ENCODE results near the gene AKAP6. TPM values are rescaled to one million over a fixed set of nuclear protein-coding genes. Genes with fewer than 3 reads are reported as not detected.
"Not testable (repeated sequence)": the region's sequence is repeated elsewhere in the genome, so short reads cannot be mapped to it uniquely, and the experiment has no call there.

AKAP6 gene
- total and polyA plus RNA-seq, 10 of the 15 experiments (the other 5 are each of a cell fraction or from before 2014, with no cell fraction given), result 0.35 to 5.9 (median 2.2) TPM

- no peak for DNase-seq (ENCODE audit: low read depth, low spot score)
- Histone ChIP-seq H3K27me3 (replicated peaks in 1 of 2; ENCODE audit: control insufficient read depth in 2 of 2, insufficient read depth in 2 of 2, low read length in 1 of 2) (no peaks in the 10 kb centered on the region), H3K9ac (ENCODE audit: control insufficient read depth, insufficient read depth, low read length) (no peak overlapping the region), H2AFZ (ENCODE audit: control insufficient read depth, low read depth, low read length) (no peak overlapping the region), H3K4me1 (ENCODE audit: control insufficient read depth, insufficient read depth, low read length) (no peaks in the 10 kb centered on the region), H3K79me2 (ENCODE audit: control insufficient read depth, insufficient read depth, low read length) (no peaks in the 10 kb centered on the region), H3K4me3 (no peak overlapping the region), H3K27ac (ENCODE audit: control insufficient read depth, insufficient read depth) (no peak overlapping the region), H3K9me3 (replicated peaks; ENCODE audit: control insufficient read depth, insufficient read depth, low read length) (no peaks in the 10 kb centered on the region), H4K20me1 (ENCODE audit: control insufficient read depth, insufficient read depth) (no peaks in the 10 kb centered on the region), H3K4me2 (ENCODE audit: control insufficient read depth, insufficient read depth) (no peak overlapping the region), H3K36me3 (ENCODE audit: control insufficient read depth in 2 of 2, insufficient read depth in 2 of 2, low read length in 1 of 2) (no peaks in the 10 kb centered on the region)
- in situ Hi-C loops (cut with MboI), result no loop called here
- no peak for ATAC-seq
- intact Hi-C loops (cut with micrococcal nuclease; ENCODE audit: unreplicated experiment), result no loop called here
- WGBS (ENCODE audit: insufficient coverage, insufficient replicate concordance, low lambda C conversion rate, missing lambda C conversion rate), result 2% methylated on average over 3 of the region's 3 CpGs
- FAIRE-seq, result no peak
- RAD21 ChIA-PET (ENCODE audit: unreplicated experiment), result no interaction called here
- SMC1A ChIA-PET (ENCODE audit: uncharacterized antibody, unreplicated experiment), result no interaction called here
- BruUV-seq (replicated peaks), result no TSS peak
- CTCF ChIA-PET, result no interaction called here
- TF ChIP-seq ZBTB11 (CRISPR knock-in tag; IDR thresholded peaks at IDR 0.05) (no peak), HDGF (IDR thresholded peaks at IDR 0.05) (no peak), LARP7 (IDR thresholded peaks at IDR 0.05) (no peak), KLF5 (IDR thresholded peaks at IDR 0.05; ENCODE audit: partially characterized antibody) (no peak)
- TF ChIP-seq, protein P1, sequence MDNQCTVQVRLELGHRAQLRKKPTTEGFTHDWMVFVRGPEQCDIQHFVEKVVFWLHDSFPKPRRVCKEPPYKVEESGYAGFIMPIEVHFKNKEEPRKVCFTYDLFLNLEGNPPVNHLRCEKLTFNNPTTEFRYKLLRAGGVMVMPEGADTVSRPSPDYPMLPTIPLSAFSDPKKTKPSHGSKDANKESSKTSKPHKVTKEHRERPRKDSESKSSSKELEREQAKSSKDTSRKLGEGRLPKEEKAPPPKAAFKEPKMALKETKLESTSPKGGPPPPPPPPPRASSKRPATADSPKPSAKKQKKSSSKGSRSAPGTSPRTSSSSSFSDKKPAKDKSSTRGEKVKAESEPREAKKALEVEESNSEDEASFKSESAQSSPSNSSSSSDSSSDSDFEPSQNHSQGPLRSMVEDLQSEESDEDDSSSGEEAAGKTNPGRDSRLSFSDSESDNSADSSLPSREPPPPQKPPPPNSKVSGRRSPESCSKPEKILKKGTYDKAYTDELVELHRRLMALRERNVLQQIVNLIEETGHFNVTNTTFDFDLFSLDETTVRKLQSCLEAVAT (IDR thresholded peaks at IDR 0.05), result no peak
- TF ChIP-seq, protein P2, sequence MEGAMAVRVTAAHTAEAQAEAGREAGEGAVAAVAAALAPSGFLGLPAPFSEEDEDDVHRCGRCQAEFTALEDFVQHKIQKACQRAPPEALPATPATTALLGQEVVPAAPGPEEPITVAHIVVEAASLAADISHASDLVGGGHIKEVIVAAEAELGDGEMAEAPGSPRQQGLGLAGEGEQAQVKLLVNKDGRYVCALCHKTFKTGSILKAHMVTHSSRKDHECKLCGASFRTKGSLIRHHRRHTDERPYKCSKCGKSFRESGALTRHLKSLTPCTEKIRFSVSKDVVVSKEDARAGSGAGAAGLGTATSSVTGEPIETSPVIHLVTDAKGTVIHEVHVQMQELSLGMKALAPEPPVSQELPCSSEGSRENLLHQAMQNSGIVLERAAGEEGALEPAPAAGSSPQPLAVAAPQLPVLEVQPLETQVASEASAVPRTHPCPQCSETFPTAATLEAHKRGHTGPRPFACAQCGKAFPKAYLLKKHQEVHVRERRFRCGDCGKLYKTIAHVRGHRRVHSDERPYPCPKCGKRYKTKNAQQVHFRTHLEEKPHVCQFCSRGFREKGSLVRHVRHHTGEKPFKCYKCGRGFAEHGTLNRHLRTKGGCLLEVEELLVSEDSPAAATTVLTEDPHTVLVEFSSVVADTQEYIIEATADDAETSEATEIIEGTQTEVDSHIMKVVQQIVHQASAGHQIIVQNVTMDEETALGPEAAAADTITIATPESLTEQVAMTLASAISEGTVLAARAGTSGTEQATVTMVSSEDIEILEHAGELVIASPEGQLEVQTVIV (IDR thresholded peaks at IDR 0.05; ENCODE audit: borderline replicate concordance, partially characterized antibody), result no peak
- POLR2A ChIA-PET, result no interaction called here
These were observed 457.8 kb downstream of the AKAP6 start for GRCh38 chr14:32786886-32787285.

DNA sequence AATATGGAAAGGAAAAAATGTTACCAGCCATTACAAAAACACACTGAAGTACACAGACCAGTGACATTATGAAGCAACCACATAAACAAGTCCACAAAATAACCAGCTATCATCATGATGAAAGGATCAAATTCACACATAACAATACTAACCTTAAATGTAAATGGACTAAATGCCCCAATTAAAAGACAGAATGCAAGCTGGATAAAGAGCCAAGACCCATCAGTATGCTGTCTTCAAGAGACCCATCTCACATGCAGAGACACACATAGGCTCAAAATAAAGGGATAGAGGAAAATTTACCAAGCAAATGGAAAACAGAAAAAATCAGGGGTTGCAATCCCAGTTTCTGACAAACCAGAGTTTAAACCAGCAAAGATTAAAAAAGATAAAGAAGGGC is 463.9 kb downstream of the AKAP6 start:
- CTCF ChIA-PET, result not testable (repeated sequence)

More for the DNA sequence above, 463.9 kb downstream of the AKAP6 start:
- SMC1A ChIA-PET (ENCODE audit: uncharacterized antibody, unreplicated experiment); H3K4me1 ChIP-seq (ENCODE audit: control insufficient read depth, insufficient read depth, low read length); H3K4me3 ChIP-seq; H3K79me2 ChIP-seq (ENCODE audit: control insufficient read depth, insufficient read depth, low read length); BruUV-seq (replicated peaks); H4K20me1 ChIP-seq (ENCODE audit: control insufficient read depth, insufficient read depth); H3K27ac ChIP-seq (ENCODE audit: control insufficient read depth, insufficient read depth); in situ Hi-C loops (cut with MboI); DNase-seq (ENCODE audit: low read depth, low spot score); POLR2A ChIA-PET; H3K9ac ChIP-seq (ENCODE audit: control insufficient read depth, insufficient read depth, low read length); RAD21 ChIA-PET (ENCODE audit: unreplicated experiment); ATAC-seq; H2AFZ ChIP-seq (ENCODE audit: control insufficient read depth, low read depth, low read length); H3K27me3 ChIP-seq (replicated peaks in 1 of 2; ENCODE audit: control insufficient read depth in 2 of 2, insufficient read depth in 2 of 2, low read length in 1 of 2); FAIRE-seq; H3K4me2 ChIP-seq (ENCODE audit: control insufficient read depth, insufficient read depth); intact Hi-C loops (cut with micrococcal nuclease; ENCODE audit: unreplicated experiment); H3K9me3 ChIP-seq (replicated peaks; ENCODE audit: control insufficient read depth, insufficient read depth, low read length); H3K36me3 ChIP-seq (ENCODE audit: control insufficient read depth in 2 of 2, insufficient read depth in 2 of 2, low read length in 1 of 2): not testable (repeated sequence)
